Chondrocyte (in vitro differentiated cells): ENCODE data around the gene PWWP2B. TPM values are rescaled to one million over a fixed set of nuclear protein-coding genes. Genes with fewer than 3 reads are reported as not detected.

ENCODE experiments used
- DNase-seq: peaks from one replicate; pipeline ENCODE4 v3.0.0; 2021; ENCODE audit warnings: mixed read lengths, low spot score
- H3K27ac Mint-ChIP-seq: one replicate; pipeline ENCODE4 v1.8.0; 2021; ENCODE audit warnings: mild to moderate bottlenecking, moderate library complexity, mixed read lengths; ENCODE audit not compliant: unreplicated experiment
- H3K27me3 Mint-ChIP-seq: 2 replicates; pipeline ENCODE4 v1.8.0; 2021; ENCODE audit warnings: low read depth, mixed read lengths
- H3K36me3 Mint-ChIP-seq: 2 replicates; pipeline ENCODE4 v1.8.0; 2021; ENCODE audit warnings: low read depth, mixed read lengths
- H3K4me1 Mint-ChIP-seq: 2 replicates; pipeline ENCODE4 v1.8.0; 2021; ENCODE audit warnings: low read depth, mild to moderate bottlenecking, mixed read lengths
- H3K4me3 Mint-ChIP-seq: one replicate; pipeline ENCODE4 v1.8.0; 2021; ENCODE audit warnings: mild to moderate bottlenecking, moderate library complexity, mixed read lengths; ENCODE audit not compliant: unreplicated experiment
- H3K9me3 Mint-ChIP-seq: 2 replicates; pipeline ENCODE4 v1.8.0; 2021; ENCODE audit warnings: low read depth, mixed read lengths
- total RNA-seq: library from RNA; stranded (reverse); gene quantifications from 3 replicates; pipeline ENCODE4 v1.2.1, GENCODE V29; 2021
- TF ChIP-seq, protein P1 (sequence below): fragments of 200-600 bp; sonication (generic); IDR thresholded peaks from 2 replicates; pipeline ENCODE4 v1.5.0; 2021; ENCODE audit warnings: antibody characterized with exemption, mild to moderate bottlenecking, moderate library complexity

Gene PWWP2B
- total RNA-seq, 1 donor from 2014 or later = 13.2 TPM

DNA sequence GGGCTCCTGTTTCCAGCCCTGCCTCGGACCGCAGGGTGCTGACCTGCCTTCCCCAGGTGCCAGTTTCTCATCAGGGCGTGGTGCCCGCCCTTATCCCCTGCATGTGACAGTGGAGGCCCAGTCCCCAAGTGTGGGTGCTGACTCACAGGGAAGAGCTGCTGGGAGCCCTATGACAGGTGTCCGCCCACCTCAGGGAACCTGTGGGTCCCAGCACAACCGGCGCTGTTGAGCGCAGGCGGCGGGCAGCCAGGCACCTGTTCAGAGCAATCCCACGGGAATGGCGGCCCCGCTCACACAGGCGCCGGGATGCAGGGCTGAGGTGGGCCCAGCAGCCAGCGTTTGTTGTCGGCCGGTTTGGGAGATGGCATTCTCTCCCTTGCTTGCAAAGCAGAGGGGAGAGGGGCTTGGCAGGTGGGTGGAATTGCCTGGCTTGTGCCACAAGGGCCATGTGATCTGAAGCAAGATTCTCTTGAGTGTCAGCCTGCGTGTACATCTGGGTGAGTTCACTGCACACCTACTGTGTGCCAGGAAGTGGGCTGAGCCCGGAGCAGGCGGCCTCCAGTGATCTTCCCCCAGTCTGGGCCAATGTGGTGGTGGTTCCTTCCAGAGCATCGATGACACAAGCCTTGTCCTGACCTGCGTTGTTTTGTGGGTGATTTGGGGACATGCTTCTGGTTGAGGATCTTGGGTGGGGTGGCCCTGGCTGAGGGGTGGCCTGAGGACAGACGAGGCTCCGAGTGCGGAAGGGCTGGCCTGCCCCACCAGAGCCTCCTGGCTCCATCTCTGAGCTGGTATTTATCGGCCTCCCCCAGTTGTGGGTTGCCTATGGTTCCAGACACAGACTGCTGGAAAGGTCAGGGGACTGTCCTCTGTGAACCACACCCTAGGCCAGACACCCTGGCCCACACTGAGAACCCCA is 2.4 kb downstream of the PWWP2B start:
- Mint-ChIP-seq H3K27ac (no peak overlapping the region), H3K4me1 (peaks cover 17% of the 10 kb centered on the region), H3K27me3 (no peaks in the 10 kb centered on the region), H3K36me3 (no peaks in the 10 kb centered on the region), H3K4me3 (no peak overlapping the region), H3K9me3 (no peaks in the 10 kb centered on the region)
- no peak for DNase-seq
- TF ChIP-seq, protein P1, sequence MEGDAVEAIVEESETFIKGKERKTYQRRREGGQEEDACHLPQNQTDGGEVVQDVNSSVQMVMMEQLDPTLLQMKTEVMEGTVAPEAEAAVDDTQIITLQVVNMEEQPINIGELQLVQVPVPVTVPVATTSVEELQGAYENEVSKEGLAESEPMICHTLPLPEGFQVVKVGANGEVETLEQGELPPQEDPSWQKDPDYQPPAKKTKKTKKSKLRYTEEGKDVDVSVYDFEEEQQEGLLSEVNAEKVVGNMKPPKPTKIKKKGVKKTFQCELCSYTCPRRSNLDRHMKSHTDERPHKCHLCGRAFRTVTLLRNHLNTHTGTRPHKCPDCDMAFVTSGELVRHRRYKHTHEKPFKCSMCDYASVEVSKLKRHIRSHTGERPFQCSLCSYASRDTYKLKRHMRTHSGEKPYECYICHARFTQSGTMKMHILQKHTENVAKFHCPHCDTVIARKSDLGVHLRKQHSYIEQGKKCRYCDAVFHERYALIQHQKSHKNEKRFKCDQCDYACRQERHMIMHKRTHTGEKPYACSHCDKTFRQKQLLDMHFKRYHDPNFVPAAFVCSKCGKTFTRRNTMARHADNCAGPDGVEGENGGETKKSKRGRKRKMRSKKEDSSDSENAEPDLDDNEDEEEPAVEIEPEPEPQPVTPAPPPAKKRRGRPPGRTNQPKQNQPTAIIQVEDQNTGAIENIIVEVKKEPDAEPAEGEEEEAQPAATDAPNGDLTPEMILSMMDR = no peak

DNA sequence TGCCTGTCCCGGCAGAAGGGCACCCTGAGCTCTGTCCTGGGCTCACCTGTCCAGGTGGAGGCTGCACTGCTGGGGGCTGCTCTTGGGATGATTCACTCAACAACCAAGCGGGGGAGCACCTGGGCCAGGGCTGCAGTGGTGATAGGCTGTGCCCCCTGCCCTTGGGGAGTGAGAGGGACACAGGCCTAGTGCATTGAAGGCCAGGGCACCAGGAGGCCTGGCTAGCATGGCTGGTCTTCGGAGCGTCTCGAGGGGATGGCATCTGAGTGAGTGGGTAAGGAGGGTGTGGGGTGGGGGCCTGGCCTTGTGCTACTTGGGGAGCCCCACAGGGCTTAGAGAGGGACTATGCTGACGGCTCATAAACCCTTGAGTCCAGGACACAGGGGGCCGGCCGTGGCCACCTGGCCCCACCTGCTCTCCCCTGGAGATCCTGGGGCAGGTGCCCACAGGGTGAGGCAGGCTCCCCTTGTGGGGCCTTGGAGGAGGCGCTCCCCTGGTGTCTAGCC is 3.1 kb downstream of the PWWP2B start:
- TF ChIP-seq, protein P1 = no peak
- H3K4me3 Mint-ChIP-seq = no peak overlapping the region
- DNase-seq = no peak
- H3K27me3 Mint-ChIP-seq = no peaks in the 10 kb centered on the region
- H3K9me3 Mint-ChIP-seq = no peaks in the 10 kb centered on the region
- H3K27ac Mint-ChIP-seq = no peak overlapping the region
- H3K4me1 Mint-ChIP-seq = peaks cover 17% of the 10 kb centered on the region
- H3K36me3 Mint-ChIP-seq = no peaks in the 10 kb centered on the region

DNA sequence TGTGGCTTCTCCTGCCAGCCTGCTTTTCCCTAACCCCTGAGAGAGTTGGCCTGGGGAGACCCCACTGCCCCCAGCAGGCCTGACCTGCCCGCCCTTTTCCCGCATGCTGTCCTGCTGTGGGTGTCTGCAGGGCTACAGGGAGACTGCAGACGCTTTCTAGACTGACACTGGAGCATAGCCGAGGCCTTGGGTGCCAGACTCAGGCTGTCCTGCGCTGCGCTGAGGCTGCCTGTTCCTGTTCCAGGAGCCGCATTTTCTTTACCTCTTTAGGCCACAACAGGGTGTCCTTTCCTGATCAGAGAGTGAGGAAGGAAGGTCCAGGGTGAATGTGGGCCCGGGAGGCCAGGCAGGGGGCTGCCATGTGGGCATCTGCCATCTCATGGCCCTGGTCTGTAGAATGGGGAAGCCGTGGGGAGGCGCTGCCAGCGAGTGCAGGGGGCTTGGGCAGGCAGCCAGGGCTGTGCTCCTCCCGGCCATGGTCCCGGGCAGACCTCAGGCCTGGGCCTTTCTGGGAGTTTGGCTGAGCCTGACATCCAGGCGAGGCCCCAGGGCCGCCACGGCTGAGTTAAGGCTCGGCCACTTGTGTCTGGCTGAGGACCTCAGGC is 3.6 kb downstream of the PWWP2B start:
- DNase-seq = no peak
- Mint-ChIP-seq H3K4me1 (peaks cover 17% of the 10 kb centered on the region), H3K9me3 (no peaks in the 10 kb centered on the region), H3K27ac (no peak overlapping the region), H3K4me3 (no peak overlapping the region), H3K27me3 (no peaks in the 10 kb centered on the region), H3K36me3 (peaks cover 2% of the 10 kb centered on the region)
- TF ChIP-seq, protein P1 = no peak

DNA sequence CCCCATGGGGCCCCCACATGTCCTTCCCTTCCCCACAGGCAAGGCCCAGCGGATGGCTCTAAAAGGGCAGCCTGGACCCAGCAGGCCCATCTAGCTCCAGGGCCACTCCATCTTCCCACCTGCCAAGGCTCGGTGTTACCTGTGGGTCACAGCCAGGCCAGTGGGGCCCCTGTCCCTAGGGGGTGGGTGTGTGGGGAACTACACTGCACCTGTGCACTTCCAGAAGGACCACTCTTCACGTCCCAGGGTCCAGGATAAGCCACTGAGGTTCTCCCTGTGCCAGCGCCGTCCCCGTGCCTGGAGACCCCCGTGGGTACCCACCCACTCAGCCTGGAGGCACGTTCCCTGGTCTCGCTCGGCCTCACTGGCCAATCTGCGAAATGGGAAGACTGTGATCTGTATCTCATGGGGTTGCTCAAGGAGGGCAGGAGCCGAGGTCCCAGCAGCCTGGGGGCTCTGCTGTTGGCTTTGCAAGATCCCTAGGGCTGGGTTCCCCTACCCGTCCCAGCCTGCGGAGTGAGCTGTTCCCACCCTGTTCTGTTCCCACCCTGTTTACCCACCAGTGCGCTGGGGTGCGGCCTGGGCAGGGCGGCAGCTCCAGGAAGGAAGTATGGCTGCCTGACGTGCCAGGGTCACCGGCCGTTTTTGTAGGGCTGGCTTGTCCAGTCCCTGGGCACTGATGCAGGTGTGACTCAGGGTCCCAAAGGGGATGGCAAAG is 4.6 kb downstream of the PWWP2B start:
- Mint-ChIP-seq H3K27me3 (no peaks in the 10 kb centered on the region), H3K4me1 (peaks cover 17% of the 10 kb centered on the region), H3K4me3 (no peak overlapping the region), H3K27ac (no peak overlapping the region), H3K9me3 (no peaks in the 10 kb centered on the region), H3K36me3 (peaks cover 7% of the 10 kb centered on the region)
- TF ChIP-seq, protein P1 = no peak
- DNase-seq = no peak

DNA sequence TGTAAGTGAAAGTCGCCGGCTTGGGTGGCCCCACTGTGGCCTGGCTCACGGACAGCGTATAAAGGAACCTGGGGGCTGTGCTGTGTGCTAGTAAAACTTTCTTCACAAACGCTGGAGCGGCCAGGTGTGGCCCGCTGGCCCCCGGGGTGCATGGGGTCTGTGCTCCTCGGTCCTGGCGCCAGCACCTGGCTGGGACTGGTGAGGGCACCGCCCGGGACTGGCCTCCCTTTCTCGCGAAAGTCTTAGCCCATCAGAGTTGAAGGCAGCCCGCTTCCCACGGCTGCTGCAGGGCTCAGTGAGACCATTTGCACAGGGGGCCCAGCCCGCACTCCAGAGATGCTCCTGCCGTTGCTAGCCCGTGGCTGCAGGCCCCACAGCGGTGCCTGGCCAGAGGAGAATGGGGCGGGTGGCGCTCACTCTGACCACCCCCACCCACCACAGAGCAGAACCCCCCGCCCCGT is 5.8 kb downstream of the PWWP2B start:
- Mint-ChIP-seq H3K4me3 (no peak overlapping the region), H3K27me3 (no peaks in the 10 kb centered on the region), H3K27ac (no peak overlapping the region), H3K36me3 (peaks cover 7% of the 10 kb centered on the region), H3K9me3 (no peaks in the 10 kb centered on the region), H3K4me1 (peaks cover 18% of the 10 kb centered on the region)
- TF ChIP-seq, protein P1 = no peak
- no peak for DNase-seq
